Activated CD8-positive, alpha-beta memory T cell treated with anti-CD3 and anti-CD28 coated beads, Interleukin-2, amount 50 U/mL, for 48 hours (primary cell): ENCODE data around the gene APOBEC3G.
"Not testable (repeated sequence)": the region's sequence is repeated elsewhere in the genome, so short reads cannot be mapped to it uniquely, and the experiment has no call there.

Experiments used
- DNase-seq: peaks from one replicate; pipeline ENCODE4 v3.0.0-alpha.2; 2020

The APOBEC3G gene

GRCh38 chr22:39068033-39068785 is 8.9 kb upstream of the APOBEC3G start:
- DNase-seq, result no peak

GRCh38 chr22:39070186-39070585 is 6.9 kb upstream of the APOBEC3G start:
- no peak for DNase-seq

- not testable (repeated sequence) for DNase-seq
These were observed 4.5 kb upstream of the APOBEC3G start for GRCh38 chr22:39072581-39072981.

GRCh38 chr22:39073981-39074380 is 3.1 kb upstream of the APOBEC3G start:
- DNase-seq, result no peak

- not testable (repeated sequence) for DNase-seq
These were observed 685 bp upstream of the APOBEC3G start for GRCh38 chr22:39076155-39077025.

- DNase-seq, result not testable (repeated sequence)
These were observed 837 bp downstream of the APOBEC3G start for GRCh38 chr22:39077912-39078311.

GRCh38 chr22:39078329-39078728 is 1.3 kb downstream of the APOBEC3G start:
- DNase-seq, result no peak

GRCh38 chr22:39079054-39079637 is 2.1 kb downstream of the APOBEC3G start:
- not testable (repeated sequence) for DNase-seq

GRCh38 chr22:39080052-39080762 is 3.1 kb downstream of the APOBEC3G start:
- DNase-seq, result no peak

GRCh38 chr22:39081016-39081415 is 3.9 kb downstream of the APOBEC3G start:
- DNase-seq, result no peak

- no peak for DNase-seq
These were observed 4.5 kb downstream of the APOBEC3G start for GRCh38 chr22:39081598-39081997.

- no peak for DNase-seq
These were observed 6.4 kb downstream of the APOBEC3G start for GRCh38 chr22:39083212-39084165.

GRCh38 chr22:39084666-39085065 is 7.6 kb downstream of the APOBEC3G start:
- DNase-seq, result no peak

- no peak for DNase-seq
These were observed 10.0 kb downstream of the APOBEC3G start for GRCh38 chr22:39087098-39087497.

GRCh38 chr22:39087881-39088684 is 11.0 kb downstream of the APOBEC3G start:
- no peak for DNase-seq

- no peak for DNase-seq
These were observed 11.6 kb downstream of the APOBEC3G start for GRCh38 chr22:39088685-39089032.

GRCh38 chr22:39089928-39090327 is 12.9 kb downstream of the APOBEC3G start:
- DNase-seq, result no peak

GRCh38 chr22:39090426-39091064 is 13.5 kb downstream of the APOBEC3G start:
- peak; percentile 89 for DNase-seq

GRCh38 chr22:39091126-39092081 is 14.3 kb downstream of the APOBEC3G start:
- no peak for DNase-seq
